Colonic mucosa (tissue), 4 donors: ENCODE results near the gene RILP. TPM values are rescaled to one million over a fixed set of nuclear protein-coding genes. Genes with fewer than 3 reads are reported as not detected.
"Not testable (repeated sequence)": the region's sequence is repeated elsewhere in the genome, so short reads cannot be mapped to it uniquely, and the experiment has no call there.

ENCODE experiments used
- DNase-seq: peaks from one replicate; pipeline ENCODE4 v3.0.0-alpha.2; 2020
- H3K27ac ChIP-seq: fragments of 200-600 bp; one replicate; pipeline ENCODE4 v1.8.0; 2021
- H3K27me3 ChIP-seq: fragments of 200-600 bp; one replicate; pipeline ENCODE4 v1.8.0; 2021
- H3K36me3 ChIP-seq: fragments of 200-600 bp; one replicate; pipeline ENCODE4 v1.8.0; 2021
- H3K4me1 ChIP-seq: fragments of 200-600 bp; one replicate; pipeline ENCODE4 v1.8.0; 2021; ENCODE audit warnings: mild to moderate bottlenecking
- H3K4me3 ChIP-seq: fragments of 200-600 bp; one replicate; pipeline ENCODE4 v1.8.0; 2021
- H3K9ac ChIP-seq, 2 donors: one replicate each; pipeline ENCODE4 v1.7.0; 2013; ENCODE audit warnings: control low read depth in 2 of 2, low read depth in 2 of 2, low read length in 2 of 2
- H3K9me3 ChIP-seq: fragments of 200-600 bp; one replicate; pipeline ENCODE4 v1.8.0; 2021
- CTCF ChIP-seq: fragments of 200-600 bp; IDR thresholded peaks from one replicate; pipeline ENCODE4 v1.8.0; 2022; ENCODE audit warnings: antibody characterized with exemption, mild to moderate bottlenecking
- intact Hi-C: fragments of 100-400 bp; cut with DNase I; formaldehyde crosslinking; loops from one replicate; pipeline ENCODE4 v1.14.1; 2022
- total RNA-seq, 2 donors: library from RNA; stranded (reverse); fragmentation: NEBNext Ultra II Directional in 1 of 2; extraction: Animal tissue kit (Norgen Biotek cat#: 25700) in 1 of 2; gene quantifications; one replicate each; pipeline ENCODE4 v1.2.1, GENCODE V29; 2021
- donor health status: healthy.
- donor health status: DM: no; HTN: no; CAD: no.
- donor health status: DM: no; HTN: no; CAD: no.

Gene RILP
- total RNA-seq, 2 donors from 2014 or later: 35.7 to 40.4 TPM

DNA sequence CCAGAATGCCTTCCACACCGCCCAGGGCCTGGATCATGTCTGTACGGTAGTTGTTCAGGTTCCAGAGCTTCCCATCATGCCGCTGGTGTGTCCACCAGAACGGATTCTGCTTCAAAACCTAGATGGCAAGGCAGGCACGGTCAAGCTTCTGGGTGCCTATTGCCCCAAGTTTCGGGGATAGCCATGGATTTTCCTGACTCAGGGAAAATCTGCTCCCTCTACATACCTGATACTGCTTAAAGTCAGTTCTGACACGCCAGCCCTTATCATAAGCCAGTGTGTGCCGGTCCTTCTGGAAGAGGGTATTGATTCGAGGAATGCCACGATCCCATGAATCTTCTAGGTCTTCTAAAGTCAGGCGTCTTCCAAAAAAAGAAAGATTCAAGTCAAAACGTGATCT, 11.4 kb upstream of the RILP start:
- Histone ChIP-seq H3K9ac (no peak overlapping the region), H3K9me3 (no peaks in the 10 kb centered on the region), H3K27me3 (no peaks in the 10 kb centered on the region), H3K4me1 (no peaks in the 10 kb centered on the region), H3K36me3 (peaks cover 52% of the 10 kb centered on the region), H3K27ac (no peak overlapping the region), H3K4me3 (no peak overlapping the region)
- intact Hi-C loops: no loop called here
- no peak for DNase-seq
- TF ChIP-seq CTCF: no peak

DNA sequence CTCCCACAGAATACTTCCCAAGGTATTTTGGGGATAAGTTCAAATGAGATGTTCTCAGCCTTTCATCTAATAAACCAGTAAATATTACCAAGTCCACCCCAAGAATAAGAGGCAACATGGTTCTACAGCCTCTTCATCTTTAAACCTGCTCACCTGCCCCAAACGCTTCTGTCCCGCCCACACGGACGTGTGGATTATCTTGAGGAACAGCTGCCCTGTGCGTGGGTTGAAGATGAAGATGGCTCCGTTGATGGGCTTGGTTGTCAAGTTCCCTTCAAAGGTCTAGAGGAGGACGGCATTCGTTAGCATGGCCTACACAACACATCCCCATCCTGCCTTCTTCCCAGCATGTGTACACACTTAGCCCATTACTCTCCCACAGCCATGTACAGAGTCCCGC, 8.4 kb upstream of the RILP start:
- Histone ChIP-seq H3K27me3 (no peaks in the 10 kb centered on the region), H3K36me3 (peaks cover 61% of the 10 kb centered on the region), H3K9ac (no peak overlapping the region), H3K4me3 (no peak overlapping the region), H3K4me1 (no peaks in the 10 kb centered on the region), H3K9me3 (no peaks in the 10 kb centered on the region), H3K27ac (no peak overlapping the region)
- intact Hi-C loops: loop anchor here (10.0 kb wide), 1 partner anchor 47 kb away; no protein-coding TSS in a partner anchor
- no peak for TF ChIP-seq CTCF
- DNase-seq: no peak

GRCh38 chr17:1653735-1654134, 4.1 kb upstream of the RILP start:
- H3K9me3 ChIP-seq: no peaks in the 10 kb centered on the region
- intact Hi-C loops: loop anchor here (5.0 to 10.0 kb wide), 2 partner anchors 51 to 174 kb away; partner anchors contain the start of gene SMYD4
- H3K27me3 ChIP-seq: no peaks in the 10 kb centered on the region
- H3K27ac ChIP-seq: no peak overlapping the region
- peaks cover 14% of the 10 kb centered on the region for H3K4me1 ChIP-seq
- H3K36me3 ChIP-seq: peaks cover 32% of the 10 kb centered on the region
- H3K4me3 ChIP-seq: no peak overlapping the region
- DNase-seq: no peak
- no peak for TF ChIP-seq CTCF
- H3K9ac ChIP-seq: no peak overlapping the region

GRCh38 chr17:1652794-1653193, 3.1 kb upstream of the RILP start:
- H3K27ac ChIP-seq, DNase-seq, H3K9me3 ChIP-seq, H3K4me3 ChIP-seq, H3K27me3 ChIP-seq, H3K9ac ChIP-seq: not testable (repeated sequence)
- intact Hi-C loops: loop anchor here (5.0 to 10.0 kb wide), 2 partner anchors 52 to 175 kb away; partner anchors contain the start of gene SMYD4
- H3K36me3 ChIP-seq: peaks cover 27% of the 10 kb centered on the region
- H3K4me1 ChIP-seq: peaks cover 20% of the 10 kb centered on the region

DNA sequence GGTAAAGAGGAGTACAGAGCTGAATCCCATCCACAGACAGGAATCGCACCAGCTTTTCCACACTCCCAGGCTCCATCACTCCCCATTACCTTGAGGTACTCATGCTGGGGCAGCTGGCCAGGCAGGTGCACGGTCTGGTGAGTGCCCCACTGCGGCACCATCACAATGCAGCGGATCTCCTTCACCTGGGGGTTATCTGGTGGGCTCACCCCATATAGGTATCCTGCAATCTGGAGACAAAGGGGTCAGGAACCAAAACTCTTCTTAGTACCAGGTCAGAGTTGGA, 1.8 kb upstream of the RILP start:
- Histone ChIP-seq H3K36me3 (peaks cover 21% of the 10 kb centered on the region), H3K9ac (peak overlapping the region in 1 of 2 donors; percentile 74), H3K4me3 (no peak overlapping the region), H3K4me1 (peaks cover 21% of the 10 kb centered on the region), H3K27ac (peak overlapping the region; percentile 100), H3K27me3 (no peaks in the 10 kb centered on the region), H3K9me3 (no peaks in the 10 kb centered on the region)
- intact Hi-C loops: loop anchor here (5.0 to 10.0 kb wide), 2 partner anchors 53 to 176 kb away; partner anchors contain the start of gene SMYD4
- TF ChIP-seq CTCF: no peak
- no peak for DNase-seq

DNA sequence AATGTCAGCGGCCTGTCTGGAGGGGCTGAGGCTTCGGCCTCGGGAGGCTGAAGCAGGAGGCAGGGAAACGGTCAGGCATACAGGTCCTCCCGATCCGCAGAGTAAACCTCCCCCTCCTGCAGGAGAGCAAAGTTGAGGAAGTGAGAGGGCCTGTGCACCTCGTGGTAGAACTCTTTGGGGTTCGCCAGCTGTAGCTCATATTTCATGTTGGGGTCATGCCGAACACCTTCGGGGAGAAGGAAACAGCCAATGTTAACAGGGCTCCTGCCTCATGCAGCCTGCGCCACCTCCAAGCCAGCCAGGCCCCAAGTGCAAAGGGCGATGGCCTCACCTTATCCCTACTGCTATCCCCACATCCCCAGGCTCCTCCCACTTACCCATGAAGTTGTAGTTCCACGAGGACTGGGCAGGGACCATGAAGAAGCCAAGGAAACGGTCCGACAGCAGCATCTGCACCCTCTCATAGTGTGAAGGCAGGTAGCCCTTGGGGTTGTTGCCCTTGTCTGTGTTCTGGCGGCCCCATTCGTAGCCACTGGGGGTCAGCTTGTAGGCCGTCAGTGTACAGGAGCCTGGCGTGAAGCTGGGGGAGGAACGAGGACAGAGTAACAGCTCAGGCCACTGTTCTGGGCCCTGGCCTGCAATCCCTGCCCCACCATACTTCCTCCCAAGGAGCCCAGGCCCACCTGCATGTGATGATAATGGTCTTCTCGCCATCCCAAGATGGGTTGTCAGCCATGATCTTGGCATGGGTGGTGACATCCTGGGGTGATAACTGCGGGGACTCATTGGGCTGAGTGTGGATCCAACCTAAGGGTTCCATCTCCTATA, 1.3 kb upstream of the RILP start:
- no peak overlapping the region for H3K4me3 ChIP-seq
- peak overlapping the region; percentile 100 for H3K27ac ChIP-seq
- H3K4me1 ChIP-seq: peaks cover 21% of the 10 kb centered on the region
- DNase-seq: peak; percentile 68
- H3K9ac ChIP-seq: peak overlapping the region in 1 of 2 donors; percentile 74
- H3K36me3 ChIP-seq: peaks cover 17% of the 10 kb centered on the region
- no peaks in the 10 kb centered on the region for H3K27me3 ChIP-seq
- no peaks in the 10 kb centered on the region for H3K9me3 ChIP-seq
- TF ChIP-seq CTCF: no peak
- intact Hi-C loops: loop anchor here (5.0 to 10.0 kb wide), 2 partner anchors 54 to 176 kb away; partner anchors contain the start of gene SMYD4
